Adrenal gland (tissue), 5 donors: ENCODE measurements around the gene CACNA1C.

Experiments
- CTCF ChIP-seq, 6 experiments: fragments of 450-650 bp in 4 of 6; fragments of 200-600 bp in 2 of 6; sonication (generic) in 1 of 6; IDR thresholded peaks; 1 replicate in 5 of 6; 2 replicates in 1 of 6; pipeline versions ENCODE4 v1.5.1 to v1.8.0; 2016 to 2021; ENCODE audit warnings: antibody characterized with exemption in 6 of 6, mild to moderate bottlenecking in 2 of 6, moderate library complexity in 1 of 6
- POLR2A ChIP-seq, 2 donors: fragments of 450-650 bp; IDR thresholded peaks; one replicate each; pipeline ENCODE4 v1.6.1; 2017; ENCODE audit warnings: antibody characterized with exemption in 2 of 2, mild to moderate bottlenecking in 2 of 2, moderate library complexity in 1 of 2
- donor health status: DM: no; HTN: no; CAD: no.

- TF ChIP-seq CTCF (IDR thresholded peaks at IDR 0.05) (no peak), POLR2A (IDR thresholded peaks at IDR 0.05) (no peak)
Measured at GRCh38 chr12:2341051-2341751, 288.4 kb downstream of the CACNA1C start.
